Measurements from ENCODE around the gene RFX4. TPM values are rescaled to one million over a fixed set of nuclear protein-coding genes. Genes with fewer than 3 reads are reported as not detected.

Gene RFX4
- total RNA-seq, 1 experiment from 2014 or later, result not detected

DNA sequence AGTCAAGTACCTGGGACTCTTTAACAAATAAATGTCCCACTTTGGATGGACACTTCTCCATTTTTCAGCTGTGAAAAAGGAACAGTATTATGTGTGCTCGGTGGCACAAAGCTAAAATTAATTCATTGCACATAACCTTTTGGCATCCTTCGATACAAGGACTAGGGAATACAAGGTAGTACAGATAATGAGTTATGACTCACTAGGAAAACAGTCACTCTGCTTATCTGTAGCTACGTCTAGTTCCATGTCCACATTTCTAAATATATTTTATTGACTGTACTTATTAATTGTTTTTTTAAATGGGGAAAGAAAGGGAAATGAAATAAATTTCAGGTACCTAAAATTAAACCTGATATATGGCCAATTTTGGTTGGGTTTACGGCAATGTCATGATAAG lies 156.5 kb downstream of the RFX4 start:
- no peak for ATAC-seq
- no peaks in the 10 kb centered on the region for H4K20me1 ChIP-seq (ENCODE audit: insufficient read depth)
- no peaks in the 10 kb centered on the region for H3K36me3 ChIP-seq (ENCODE audit: control insufficient read depth in 1 of 2, insufficient read depth in 2 of 2, low read length in 2 of 2)
- TF ChIP-seq CBX3 (IDR thresholded peaks at IDR 0.05; ENCODE audit: low read depth) (no peak), JUND (IDR thresholded peaks at IDR 0.05) (peak; percentile 9; the same call in 1 of the 2 replicates)
- H2AFZ ChIP-seq (ENCODE audit: low read depth, low read length, poor library complexity, severe bottlenecking), result no peak overlapping the region
- no peaks in the 10 kb centered on the region for H3K9me3 ChIP-seq (ENCODE audit: control insufficient read depth in 1 of 2, insufficient read depth in 1 of 2, low read depth in 1 of 2, low read length in 2 of 2)
- peaks cover 9% of the 10 kb centered on the region for H3K27me3 ChIP-seq (ENCODE audit: insufficient read depth, low read length)
- RAD21 ChIA-PET (ENCODE audit: low non-redundant PET in 1 of 2, low total read pairs in 2 of 2, uncharacterized antibody in 2 of 2, unreplicated experiment in 2 of 2), result no interaction called here
- no peaks in the 10 kb centered on the region for H3K9me2 ChIP-seq (ENCODE audit: insufficient read depth)
- H3K4me2 ChIP-seq (ENCODE audit: low read length), result peak overlapping the region; percentile 22; the same call in 1 of the 2 replicates
- BruUV-seq (replicated peaks), result no TSS peak
- no peaks in the 10 kb centered on the region for H3K79me2 ChIP-seq (ENCODE audit: insufficient read depth, low read length)
- H3K4me1 ChIP-seq (ENCODE audit: control insufficient read depth in 1 of 2, insufficient read depth in 2 of 2, low read length in 2 of 2), result peaks cover 3 to 5% of the 10 kb centered on the region in 2 experiments; a peak in 2 of 4 replicates
- no peak overlapping the region for H3K4me3 ChIP-seq (replicated peaks in 1 of 2; ENCODE audit: low read depth in 1 of 2, low read length in 2 of 2)
- CTCF ChIA-PET, result no interaction called here
- H3K27ac ChIP-seq (ENCODE audit: low read depth, low read length), result no peak overlapping the region
- H3K9ac ChIP-seq (ENCODE audit: low read length), result no peak overlapping the region
- POLR2A ChIA-PET, result no interaction called here
- no peak for DNase-seq (ENCODE audit: low read depth, low spot score)
- intact Hi-C loops (cut with micrococcal nuclease), result no loop called here

DNA sequence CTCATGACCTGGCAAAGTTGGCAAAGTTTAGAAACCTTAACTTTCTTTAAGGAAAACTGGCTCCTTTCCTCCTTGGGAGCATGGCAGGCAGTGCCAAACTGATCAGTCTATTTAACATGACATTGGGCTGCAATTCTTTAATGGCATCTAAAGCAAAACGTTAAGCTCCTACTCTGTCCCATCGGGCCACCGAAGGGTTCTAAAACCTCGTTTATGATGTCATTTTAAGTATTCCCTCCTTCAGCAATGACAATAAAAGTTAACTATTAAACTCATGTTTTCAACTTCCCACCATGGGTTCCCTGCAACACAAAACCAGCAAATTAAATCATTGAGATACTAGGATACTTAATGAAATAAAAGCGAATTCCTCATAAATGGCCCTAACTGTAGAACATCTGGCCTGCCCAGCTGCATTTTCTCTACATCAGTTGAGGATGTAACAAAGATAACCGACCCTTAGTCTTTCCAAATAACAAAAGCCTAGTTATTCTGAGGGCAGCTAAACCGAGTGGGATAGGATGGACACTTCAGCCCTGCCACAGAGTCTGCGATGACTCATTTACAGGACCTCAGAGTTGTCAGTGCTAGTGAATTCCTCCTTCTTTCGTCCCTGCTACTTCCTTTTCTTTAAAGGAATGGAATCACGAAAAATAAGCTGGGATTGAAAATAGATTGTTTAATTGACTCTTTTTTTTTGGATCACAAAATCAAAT lies 157.2 kb downstream of the RFX4 start:
- H3K79me2 ChIP-seq (ENCODE audit: insufficient read depth, low read length), result no peaks in the 10 kb centered on the region
- H3K4me3 ChIP-seq (replicated peaks in 1 of 2; ENCODE audit: low read depth in 1 of 2, low read length in 2 of 2), result no peak overlapping the region
- no peak overlapping the region for H3K9ac ChIP-seq (ENCODE audit: low read length)
- intact Hi-C loops (cut with micrococcal nuclease), result no loop called here
- H3K9me3 ChIP-seq (ENCODE audit: control insufficient read depth in 1 of 2, insufficient read depth in 1 of 2, low read depth in 1 of 2, low read length in 2 of 2), result no peaks in the 10 kb centered on the region
- no peak overlapping the region for H3K4me2 ChIP-seq (ENCODE audit: low read length)
- H3K36me3 ChIP-seq (ENCODE audit: control insufficient read depth in 1 of 2, insufficient read depth in 2 of 2, low read length in 2 of 2), result no peaks in the 10 kb centered on the region
- ChIA-PET POLR2A (no interaction called here), RAD21 (ENCODE audit: low non-redundant PET in 1 of 2, low total read pairs in 2 of 2, uncharacterized antibody in 2 of 2, unreplicated experiment in 2 of 2) (no interaction called here), CTCF (no interaction called here)
- ATAC-seq, result no peak
- H3K4me1 ChIP-seq (ENCODE audit: control insufficient read depth in 1 of 2, insufficient read depth in 2 of 2, low read length in 2 of 2), result peaks cover 3 to 5% of the 10 kb centered on the region in 2 experiments; a peak in 2 of 4 replicates
- H4K20me1 ChIP-seq (ENCODE audit: insufficient read depth), result no peaks in the 10 kb centered on the region
- TF ChIP-seq POLR2AphosphoS5 (IDR thresholded peaks at IDR 0.05; ENCODE audit: low read depth, low read length), result no peak
- TF ChIP-seq YY1 (IDR thresholded peaks at IDR 0.05; ENCODE audit: extremely low read depth, insufficient replicate concordance, low read depth, low read length), result no peak
- TF ChIP-seq ZFX (IDR thresholded peaks at IDR 0.05), result no peak
- TF ChIP-seq, protein P1, sequence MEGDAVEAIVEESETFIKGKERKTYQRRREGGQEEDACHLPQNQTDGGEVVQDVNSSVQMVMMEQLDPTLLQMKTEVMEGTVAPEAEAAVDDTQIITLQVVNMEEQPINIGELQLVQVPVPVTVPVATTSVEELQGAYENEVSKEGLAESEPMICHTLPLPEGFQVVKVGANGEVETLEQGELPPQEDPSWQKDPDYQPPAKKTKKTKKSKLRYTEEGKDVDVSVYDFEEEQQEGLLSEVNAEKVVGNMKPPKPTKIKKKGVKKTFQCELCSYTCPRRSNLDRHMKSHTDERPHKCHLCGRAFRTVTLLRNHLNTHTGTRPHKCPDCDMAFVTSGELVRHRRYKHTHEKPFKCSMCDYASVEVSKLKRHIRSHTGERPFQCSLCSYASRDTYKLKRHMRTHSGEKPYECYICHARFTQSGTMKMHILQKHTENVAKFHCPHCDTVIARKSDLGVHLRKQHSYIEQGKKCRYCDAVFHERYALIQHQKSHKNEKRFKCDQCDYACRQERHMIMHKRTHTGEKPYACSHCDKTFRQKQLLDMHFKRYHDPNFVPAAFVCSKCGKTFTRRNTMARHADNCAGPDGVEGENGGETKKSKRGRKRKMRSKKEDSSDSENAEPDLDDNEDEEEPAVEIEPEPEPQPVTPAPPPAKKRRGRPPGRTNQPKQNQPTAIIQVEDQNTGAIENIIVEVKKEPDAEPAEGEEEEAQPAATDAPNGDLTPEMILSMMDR (IDR thresholded peaks at IDR 0.05 in 2 of 3, conservative IDR thresholded peaks at IDR 0.05 in 1 of 3; ENCODE audit: borderline replicate concordance in 1 of 3, insufficient read depth in 1 of 3, low read depth in 2 of 3, low read length in 2 of 3), result no peak
- TF ChIP-seq, protein P2, sequence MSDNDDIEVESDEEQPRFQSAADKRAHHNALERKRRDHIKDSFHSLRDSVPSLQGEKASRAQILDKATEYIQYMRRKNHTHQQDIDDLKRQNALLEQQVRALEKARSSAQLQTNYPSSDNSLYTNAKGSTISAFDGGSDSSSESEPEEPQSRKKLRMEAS (IDR thresholded peaks at IDR 0.05), result no peak
- peaks cover 10% of the 10 kb centered on the region for H3K27me3 ChIP-seq (ENCODE audit: insufficient read depth, low read length)
- no peak for DNase-seq (ENCODE audit: low read depth, low spot score)
- BruUV-seq (replicated peaks), result no TSS peak
- no peaks in the 10 kb centered on the region for H3K9me2 ChIP-seq (ENCODE audit: insufficient read depth)
- H2AFZ ChIP-seq (ENCODE audit: low read depth, low read length, poor library complexity, severe bottlenecking), result no peak overlapping the region
- H3K27ac ChIP-seq (ENCODE audit: low read depth, low read length), result no peak overlapping the region

All from HCT116 (cell line).